GM19468 (cell line): ENCODE measurements around the gene GPRC5C.

ENCODE experiments used
- ATAC-seq: cut with Tn5 transposase; IDR thresholded peaks from one replicate; pipeline ENCODE4 v1.9.1; 2021; ENCODE audit warnings: mild to moderate bottlenecking, moderate library complexity, moderate number of reproducible peaks; ENCODE audit not compliant: unreplicated experiment; ENCODE audit errors: extremely low read depth

GPRC5C gene

GRCh38 chr17:74430706-74431567, 951 bp upstream of the GPRC5C start:
- no peak for ATAC-seq

- no peak for ATAC-seq
Measured at GRCh38 chr17:74432424-74432690, 469 bp downstream of the GPRC5C start.

GRCh38 chr17:74432766-74433391, 991 bp downstream of the GPRC5C start:
- no peak for ATAC-seq

GRCh38 chr17:74433421-74434121, 1.7 kb downstream of the GPRC5C start:
- no peak for ATAC-seq

- ATAC-seq, result no peak
Measured at GRCh38 chr17:74435775-74436359, 4.0 kb downstream of the GPRC5C start.

GRCh38 chr17:74437702-74438101, 5.8 kb downstream of the GPRC5C start:
- no peak for ATAC-seq

GRCh38 chr17:74439691-74440567, 8.0 kb downstream of the GPRC5C start:
- ATAC-seq, result no peak

GRCh38 chr17:74441537-74441936, 9.6 kb downstream of the GPRC5C start:
- no peak for ATAC-seq

- ATAC-seq, result no peak
Measured at GRCh38 chr17:74442291-74442669, 10.4 kb downstream of the GPRC5C start.

GRCh38 chr17:74442670-74443515, 11.0 kb downstream of the GPRC5C start:
- ATAC-seq, result no peak

GRCh38 chr17:74443516-74444296, 11.8 kb downstream of the GPRC5C start:
- no peak for ATAC-seq

- no peak for ATAC-seq
Measured at GRCh38 chr17:74444406-74444805, 12.5 kb downstream of the GPRC5C start.

GRCh38 chr17:74445158-74445557, 13.3 kb downstream of the GPRC5C start:
- ATAC-seq, result no peak

GRCh38 chr17:74446551-74447500, 14.9 kb downstream of the GPRC5C start:
- no peak for ATAC-seq

GRCh38 chr17:74447628-74448159, 15.8 kb downstream of the GPRC5C start:
- no peak for ATAC-seq

GRCh38 chr17:74448756-74449155, 16.9 kb downstream of the GPRC5C start:
- no peak for ATAC-seq

- no peak for ATAC-seq
Measured at GRCh38 chr17:74449306-74449705, 17.4 kb downstream of the GPRC5C start.
